ENCODE results near the gene CD27. TPM values are rescaled to one million over a fixed set of nuclear protein-coding genes. Genes with fewer than 3 reads are reported as not detected.
"Not testable (repeated sequence)": the region's sequence is repeated elsewhere in the genome, so short reads cannot be mapped to it uniquely, and the experiment has no call there.

CD27 gene
- total and polyA plus RNA-seq, 2 donors (not counting 1 experiment from before 2014, with no cell fraction given) = 0.06 to 0.17 TPM

- H3K79me2 ChIP-seq (ENCODE audit: control insufficient read depth, insufficient read depth, low read length) = peaks cover 13% of the 10 kb centered on the region
- no peak overlapping the region for H3K9ac ChIP-seq (ENCODE audit: insufficient read depth, low read length)
- H3K4me1 ChIP-seq (ENCODE audit: control insufficient read depth, extremely low read depth, insufficient read depth, low read length) = peaks cover 11% of the 10 kb centered on the region
- TF ChIP-seq CTCF (conservative IDR thresholded peaks at IDR 0.05 in 1 of 2, IDR thresholded peaks at IDR 0.05 in 1 of 2; ENCODE audit: low read depth in 1 of 2, low read length in 2 of 2) = no peak
- no peak for TF ChIP-seq EZH2 (IDR thresholded peaks at IDR 0.05; ENCODE audit: low read length, missing control alignments)
- H3K27ac ChIP-seq (ENCODE audit: insufficient read depth, low read length) = no peak overlapping the region
- no peak overlapping the region for H3K4me3 ChIP-seq (replicated peaks in 1 of 4; ENCODE audit: control extremely low read depth in 1 of 4, insufficient read depth in 1 of 4, low read depth in 3 of 4, low read length in 4 of 4)
- DNase-seq (ENCODE audit: low read depth in 2 of 2) = no peak
- H3K27me3 ChIP-seq (ENCODE audit: control insufficient read depth, insufficient read depth, low read length) = no peaks in the 10 kb centered on the region
- H3K9me3 ChIP-seq (ENCODE audit: control insufficient read depth, insufficient read depth, low read depth, low read length) = no peaks in the 10 kb centered on the region
- H4K20me1 ChIP-seq (ENCODE audit: control insufficient read depth, extremely low read depth, insufficient read depth, low read length) = no peaks in the 10 kb centered on the region
- no peak overlapping the region for H3K4me2 ChIP-seq (ENCODE audit: extremely low read depth, insufficient read depth, low read length)
- no peak overlapping the region for H2AFZ ChIP-seq (ENCODE audit: low read length)
- peaks cover 26% of the 10 kb centered on the region for H3K36me3 ChIP-seq (ENCODE audit: control insufficient read depth, insufficient read depth, low read length)
Observed at GRCh38 chr12:6464531-6464930, 19.8 kb downstream of the CD27 start.

- TF ChIP-seq CTCF (conservative IDR thresholded peaks at IDR 0.05 in 1 of 2, IDR thresholded peaks at IDR 0.05 in 1 of 2; ENCODE audit: low read depth in 1 of 2, low read length in 2 of 2) (peak; percentile 96 to 97), EZH2 (IDR thresholded peaks at IDR 0.05; ENCODE audit: low read length, missing control alignments) (no peak)
- H3K27ac ChIP-seq (ENCODE audit: insufficient read depth, low read length) = no peak overlapping the region
- H3K9me3 ChIP-seq (ENCODE audit: control insufficient read depth, insufficient read depth, low read depth, low read length) = no peaks in the 10 kb centered on the region
- H3K4me2 ChIP-seq (ENCODE audit: extremely low read depth, insufficient read depth, low read length) = no peak overlapping the region
- peaks cover 11% of the 10 kb centered on the region for H3K4me1 ChIP-seq (ENCODE audit: control insufficient read depth, extremely low read depth, insufficient read depth, low read length)
- H3K4me3 ChIP-seq (replicated peaks in 1 of 4; ENCODE audit: control extremely low read depth in 1 of 4, insufficient read depth in 1 of 4, low read depth in 3 of 4, low read length in 4 of 4) = no peak overlapping the region
- H3K27me3 ChIP-seq (ENCODE audit: control insufficient read depth, insufficient read depth, low read length) = no peaks in the 10 kb centered on the region
- no peaks in the 10 kb centered on the region for H4K20me1 ChIP-seq (ENCODE audit: control insufficient read depth, extremely low read depth, insufficient read depth, low read length)
- H2AFZ ChIP-seq (ENCODE audit: low read length) = no peak overlapping the region
- DNase-seq (ENCODE audit: low read depth in 2 of 2) = peak; percentile 60 to 85
- H3K36me3 ChIP-seq (ENCODE audit: control insufficient read depth, insufficient read depth, low read length) = peaks cover 24% of the 10 kb centered on the region
- H3K9ac ChIP-seq (ENCODE audit: insufficient read depth, low read length) = no peak overlapping the region
- H3K79me2 ChIP-seq (ENCODE audit: control insufficient read depth, insufficient read depth, low read length) = peaks cover 17% of the 10 kb centered on the region
Observed at GRCh38 chr12:6465467-6466183, 20.9 kb downstream of the CD27 start.

GRCh38 chr12:6466184-6466573 is 21.4 kb downstream of the CD27 start:
- H3K27me3 ChIP-seq (ENCODE audit: control insufficient read depth, insufficient read depth, low read length) = no peaks in the 10 kb centered on the region

GRCh38 chr12:6466751-6467150 is 22.0 kb downstream of the CD27 start:
- Histone ChIP-seq H3K79me2 (ENCODE audit: control insufficient read depth, insufficient read depth, low read length) (peaks cover 17% of the 10 kb centered on the region), H3K4me1 (ENCODE audit: control insufficient read depth, extremely low read depth, insufficient read depth, low read length) (peaks cover 11% of the 10 kb centered on the region), H3K36me3 (ENCODE audit: control insufficient read depth, insufficient read depth, low read length) (peaks cover 20% of the 10 kb centered on the region)
- not testable (repeated sequence) for H3K9ac ChIP-seq (ENCODE audit: insufficient read depth, low read length); H3K4me2 ChIP-seq (ENCODE audit: extremely low read depth, insufficient read depth, low read length); H3K4me3 ChIP-seq (replicated peaks in 1 of 4; ENCODE audit: control extremely low read depth in 1 of 4, insufficient read depth in 1 of 4, low read depth in 3 of 4, low read length in 4 of 4); H3K9me3 ChIP-seq (ENCODE audit: control insufficient read depth, insufficient read depth, low read depth, low read length); H3K27ac ChIP-seq (ENCODE audit: insufficient read depth, low read length); H3K27me3 ChIP-seq (ENCODE audit: control insufficient read depth, insufficient read depth, low read length); H4K20me1 ChIP-seq (ENCODE audit: control insufficient read depth, extremely low read depth, insufficient read depth, low read length); H2AFZ ChIP-seq (ENCODE audit: low read length); DNase-seq (ENCODE audit: low read depth in 2 of 2)

More at GRCh38 chr12:6466184-6466573, 21.4 kb downstream of the CD27 start:
- no peak for DNase-seq (ENCODE audit: low read depth in 2 of 2)
- H2AFZ ChIP-seq (ENCODE audit: low read length) = no peak overlapping the region
- H3K79me2 ChIP-seq (ENCODE audit: control insufficient read depth, insufficient read depth, low read length) = peaks cover 17% of the 10 kb centered on the region
- TF ChIP-seq EZH2 (IDR thresholded peaks at IDR 0.05; ENCODE audit: low read length, missing control alignments) (no peak), CTCF (conservative IDR thresholded peaks at IDR 0.05 in 1 of 2, IDR thresholded peaks at IDR 0.05 in 1 of 2; ENCODE audit: low read depth in 1 of 2, low read length in 2 of 2) (no peak)
- no peaks in the 10 kb centered on the region for H3K9me3 ChIP-seq (ENCODE audit: control insufficient read depth, insufficient read depth, low read depth, low read length)
- H4K20me1 ChIP-seq (ENCODE audit: control insufficient read depth, extremely low read depth, insufficient read depth, low read length) = no peaks in the 10 kb centered on the region
- peaks cover 11% of the 10 kb centered on the region for H3K4me1 ChIP-seq (ENCODE audit: control insufficient read depth, extremely low read depth, insufficient read depth, low read length)
- no peak overlapping the region for H3K4me2 ChIP-seq (ENCODE audit: extremely low read depth, insufficient read depth, low read length)
- H3K36me3 ChIP-seq (ENCODE audit: control insufficient read depth, insufficient read depth, low read length) = peaks cover 23% of the 10 kb centered on the region
- no peak overlapping the region for H3K9ac ChIP-seq (ENCODE audit: insufficient read depth, low read length)
- no peak overlapping the region for H3K4me3 ChIP-seq (replicated peaks in 1 of 4; ENCODE audit: control extremely low read depth in 1 of 4, insufficient read depth in 1 of 4, low read depth in 3 of 4, low read length in 4 of 4)
- H3K27ac ChIP-seq (ENCODE audit: insufficient read depth, low read length) = no peak overlapping the region
